Measurements from ENCODE around the gene SGSM2. TPM values are rescaled to one million over a fixed set of nuclear protein-coding genes. Genes with fewer than 3 reads are reported as not detected.

The SGSM2 gene
- total RNA-seq, 4 donors from 2014 or later, result 48.2 to 117 (median 90.4) TPM

GRCh38 chr17:2361010-2361760 lies 23.9 kb downstream of the SGSM2 start:
- H3K27ac ChIP-seq, result no peak overlapping the region
- H3K9me3 ChIP-seq, result no peaks in the 10 kb centered on the region
- peaks cover 13% of the 10 kb centered on the region for H3K4me1 ChIP-seq
- H3K4me3 ChIP-seq, result no peak overlapping the region
- H3K36me3 ChIP-seq, result peaks cover 19% of the 10 kb centered on the region
- DNase-seq (ENCODE audit: low spot score in 2 of 2), result no peak
- TF ChIP-seq EP300 (IDR thresholded peaks at IDR 0.05), result no peak
- TF ChIP-seq POLR2A (IDR thresholded peaks at IDR 0.05), result no peak
- no peaks in the 10 kb centered on the region for H3K27me3 ChIP-seq
- 70% methylated on average over 18 of the region's 21 CpGs for WGBS

GRCh38 chr17:2362016-2362415 lies 24.7 kb downstream of the SGSM2 start:
- DNase-seq (ENCODE audit: low spot score in 2 of 2), result no peak
- Histone ChIP-seq H3K4me3 (no peak overlapping the region), H3K36me3 (peaks cover 25% of the 10 kb centered on the region), H3K27ac (no peak overlapping the region), H3K4me1 (peaks cover 13% of the 10 kb centered on the region), H3K9me3 (no peaks in the 10 kb centered on the region), H3K27me3 (no peaks in the 10 kb centered on the region)
- TF ChIP-seq POLR2A (IDR thresholded peaks at IDR 0.05) (no peak), CTCF (IDR thresholded peaks at IDR 0.05) (no peak), POLR2AphosphoS5 (IDR thresholded peaks at IDR 0.05) (no peak), EP300 (IDR thresholded peaks at IDR 0.05) (no peak)
- 98% methylated on average over 20 of the region's 20 CpGs for WGBS

- H3K27ac ChIP-seq, result no peak overlapping the region
- peaks cover 28% of the 10 kb centered on the region for H3K36me3 ChIP-seq
- H3K4me1 ChIP-seq, result peaks cover 13% of the 10 kb centered on the region
- no peak overlapping the region for H3K4me3 ChIP-seq
- no peaks in the 10 kb centered on the region for H3K9me3 ChIP-seq
- TF ChIP-seq CTCF (IDR thresholded peaks at IDR 0.05) (no peak), POLR2A (IDR thresholded peaks at IDR 0.05) (no peak), EP300 (IDR thresholded peaks at IDR 0.05) (no peak), POLR2AphosphoS5 (IDR thresholded peaks at IDR 0.05) (no peak)
- no peaks in the 10 kb centered on the region for H3K27me3 ChIP-seq
- DNase-seq (ENCODE audit: low spot score in 2 of 2), result no peak
- WGBS, result 94% methylated on average over 18 of the region's 19 CpGs
These were observed 25.1 kb downstream of the SGSM2 start for GRCh38 chr17:2362416-2362815.

DNA sequence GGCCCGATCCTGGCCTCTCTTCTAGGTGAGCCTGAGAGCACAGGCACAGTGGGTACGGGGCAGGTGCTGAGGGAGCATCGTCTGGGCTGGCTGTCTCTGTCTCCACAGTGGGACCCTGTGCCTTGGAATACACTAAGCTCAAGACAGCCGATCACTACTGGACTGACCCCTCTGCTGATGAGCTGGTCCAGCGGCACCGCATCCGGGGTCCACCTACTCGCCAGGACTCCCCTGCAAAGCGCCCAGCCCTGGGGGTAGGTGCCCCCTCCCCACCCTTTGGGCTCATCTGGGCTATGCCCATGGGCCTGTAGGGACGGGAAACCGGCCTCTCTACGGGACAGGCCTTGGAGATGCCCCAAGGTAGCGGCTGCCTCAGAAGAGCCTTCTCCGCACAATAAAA lies 25.6 kb downstream of the SGSM2 start:
- Histone ChIP-seq H3K27me3 (no peaks in the 10 kb centered on the region), H3K27ac (no peak overlapping the region), H3K9me3 (no peaks in the 10 kb centered on the region), H3K36me3 (peaks cover 28% of the 10 kb centered on the region), H3K4me3 (no peak overlapping the region), H3K4me1 (peaks cover 13% of the 10 kb centered on the region)
- WGBS, result 96% methylated on average over 5 of the region's 14 CpGs
- no peak for TF ChIP-seq POLR2AphosphoS5 (IDR thresholded peaks at IDR 0.05)
- no peak for TF ChIP-seq CTCF (IDR thresholded peaks at IDR 0.05)
- no peak for TF ChIP-seq EP300 (IDR thresholded peaks at IDR 0.05)
- no peak for TF ChIP-seq POLR2A (IDR thresholded peaks at IDR 0.05)
- DNase-seq (ENCODE audit: low spot score in 2 of 2), result no peak

- H3K27me3 ChIP-seq, result no peaks in the 10 kb centered on the region
- 96% methylated on average over 8 of the region's 21 CpGs for WGBS
- H3K9me3 ChIP-seq, result no peaks in the 10 kb centered on the region
- H3K36me3 ChIP-seq, result peaks cover 28% of the 10 kb centered on the region
- no peak overlapping the region for H3K4me3 ChIP-seq
- H3K27ac ChIP-seq, result no peak overlapping the region
- TF ChIP-seq CTCF (IDR thresholded peaks at IDR 0.05) (no peak), POLR2A (IDR thresholded peaks at IDR 0.05) (no peak), POLR2AphosphoS5 (IDR thresholded peaks at IDR 0.05) (no peak), EP300 (IDR thresholded peaks at IDR 0.05) (no peak)
- no peak for DNase-seq (ENCODE audit: low spot score in 2 of 2)
- peaks cover 15% of the 10 kb centered on the region for H3K4me1 ChIP-seq
These were observed 26.0 kb downstream of the SGSM2 start for GRCh38 chr17:2363318-2363717.

Measured in suprapubic skin (tissue), 4 donors.